HepG2 (cell line): Measurements from ENCODE around the gene SPATA13. TPM values are rescaled to one million over a fixed set of nuclear protein-coding genes. Genes with fewer than 3 reads are reported as not detected.

Source experiments
- CEBPB ChIP-seq: IDR thresholded peaks from 2 replicates; pipeline ENCODE4 v1.6.1; 2011; ENCODE audit warnings: low read depth, low read length, improper control_type of control experiment, borderline replicate concordance
- CEBPG ChIP-seq: IDR thresholded peaks from 2 replicates; pipeline ENCODE4 v1.6.1; 2016
- E2F1 ChIP-seq: sonication (generic); formaldehyde crosslinking; IDR thresholded peaks from 2 replicates; pipeline ENCODE4 v1.5.0; 2020; ENCODE audit warnings: missing genetic modification reagents
- ELF1 ChIP-seq: sonication (generic); formaldehyde crosslinking; IDR thresholded peaks from 2 replicates; pipeline ENCODE4 v1.4.0; 2020; ENCODE audit warnings: missing genetic modification reagents
- HBP1 ChIP-seq: IDR thresholded peaks from 2 replicates; pipeline ENCODE4 v1.6.1; 2016; ENCODE audit warnings: low read depth, control low read depth
- HDAC1 ChIP-seq: sonication (generic); formaldehyde crosslinking; IDR thresholded peaks from 2 replicates; pipeline ENCODE4 v1.5.1; 2020; ENCODE audit warnings: mild to moderate bottlenecking, missing genetic modification reagents
- HOXA3 ChIP-seq: sonication (generic); formaldehyde crosslinking; IDR thresholded peaks from 2 replicates; pipeline ENCODE4 v1.5.0; 2020; ENCODE audit warnings: missing genetic modification reagents
- LCORL ChIP-seq, 2 experiments: fragments of 450-650 bp in 1 of 2; sonication (generic) in 1 of 2; formaldehyde crosslinking in 1 of 2; IDR thresholded peaks; 2 replicates each; pipeline versions ENCODE4 v1.5.0 to v1.6.1; 2017 to 2020; ENCODE audit warnings: antibody characterized with exemption in 1 of 2, missing genetic modification reagents in 1 of 2
- MAX ChIP-seq: IDR thresholded peaks from 2 replicates; pipeline ENCODE4 v1.6.1; 2012; ENCODE audit warnings: inconsistent platforms
- MED13 ChIP-seq: sonication (generic); formaldehyde crosslinking; IDR thresholded peaks from 2 replicates; pipeline ENCODE4 v1.5.0; 2020; ENCODE audit warnings: missing genetic modification reagents
- PATZ1 ChIP-seq: sonication (generic); formaldehyde crosslinking; IDR thresholded peaks from 2 replicates; pipeline ENCODE4 v1.4.0; 2020; ENCODE audit warnings: missing genetic modification reagents
- POLR2AphosphoS2 ChIP-seq: IDR thresholded peaks from 2 replicates; pipeline ENCODE4 v1.6.1; 2011; ENCODE audit warnings: low read depth, low read length, improper control_type of control experiment
- RARA ChIP-seq: IDR thresholded peaks from 2 replicates; pipeline ENCODE4 v1.6.1; 2016; ENCODE audit warnings: missing genetic modification reagents, missing compliant biosample characterization
- TAF1 ChIP-seq: sonication (generic); formaldehyde crosslinking; IDR thresholded peaks from 2 replicates; pipeline ENCODE4 v1.4.0; 2020; ENCODE audit warnings: missing genetic modification reagents
- TCF7 ChIP-seq: sonication (generic); IDR thresholded peaks from 2 replicates; pipeline ENCODE4 v1.6.1; 2016; ENCODE audit warnings: antibody characterized with exemption, low read depth
- TFE3 ChIP-seq: IDR thresholded peaks from 2 replicates; pipeline ENCODE4 v1.6.1; 2016
- TP53 ChIP-seq: sonication (generic); formaldehyde crosslinking; conservative IDR thresholded peaks from 2 replicates; pipeline ENCODE4 v1.4.0; 2020; ENCODE audit warnings: missing genetic modification reagents
- ZNF234 ChIP-seq: sonication (generic); formaldehyde crosslinking; conservative IDR thresholded peaks from 2 replicates; pipeline ENCODE4 v1.5.1; 2020; ENCODE audit warnings: mild to moderate bottlenecking, missing genetic modification reagents
- polyA plus RNA-seq, 8 experiments: library from polyadenylated mRNA; depleted of rRNA in 3 of 8; stranded (reverse) in 7 of 8; unstranded in 1 of 8; fragments of >200 nt; fragmentation: Illumina TruSeq in 4 of 8; extraction: Trizol in 4 of 8; gene quantifications; 2 replicates each; pipeline versions ENCODE4 v1.2.1 to v1.2.3, GENCODE V29; 2011 to 2016; ENCODE audit warnings: low read depth in 4 of 8, missing spikeins in 1 of 8, mixed read lengths in 1 of 8; ENCODE audit not compliant: insufficient read depth in 1 of 8
- total RNA-seq, 5 experiments: library from RNA; depleted of rRNA; stranded (reverse); fragments of >200 nt; fragmentation: Illumina TruSeq; extraction: Trizol; gene quantifications; 2 replicates each; pipeline ENCODE4 v1.2.3, GENCODE V29; 2016; ENCODE audit warnings: low read depth in 1 of 5
- TF ChIP-seq, protein P1 (sequence below): IDR thresholded peaks from 2 replicates; pipeline ENCODE4 v1.6.1; 2018; ENCODE audit warnings: missing genetic modification reagents, mild to moderate bottlenecking, missing compliant biosample characterization
- TF ChIP-seq, protein P2 (sequence below): sonication (generic); formaldehyde crosslinking; conservative IDR thresholded peaks from 2 replicates; pipeline ENCODE4 v1.4.0; 2020; ENCODE audit warnings: missing genetic modification reagents

SPATA13 gene
- total and polyA plus RNA-seq, 2 of the 13 experiments (the other 11 are each of a cell fraction or from before 2014, with no cell fraction given): 11.3 to 14.2 TPM

DNA sequence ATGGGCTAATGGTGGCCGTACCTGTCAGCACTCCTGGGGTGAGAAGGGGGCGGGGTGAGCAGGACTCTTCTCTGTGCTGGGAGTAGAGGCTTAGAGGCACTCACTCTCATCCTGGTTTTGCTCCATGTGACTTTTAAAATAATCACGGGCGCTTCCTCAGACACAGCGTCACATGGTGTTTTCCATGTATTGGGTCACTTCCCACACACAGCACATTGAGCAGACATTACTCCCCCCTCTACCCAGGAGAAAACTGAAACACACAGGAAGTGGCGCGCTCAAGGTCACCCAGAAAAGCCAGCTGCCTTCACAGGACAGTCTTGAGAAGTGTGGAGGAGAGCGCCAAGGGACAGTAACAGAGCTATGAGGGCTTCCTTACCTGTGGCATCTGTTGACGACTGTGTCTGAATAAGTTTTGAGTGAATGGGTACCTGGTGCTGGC is 23.2 kb downstream of the SPATA13 start (continued):
- TF ChIP-seq, protein P1, sequence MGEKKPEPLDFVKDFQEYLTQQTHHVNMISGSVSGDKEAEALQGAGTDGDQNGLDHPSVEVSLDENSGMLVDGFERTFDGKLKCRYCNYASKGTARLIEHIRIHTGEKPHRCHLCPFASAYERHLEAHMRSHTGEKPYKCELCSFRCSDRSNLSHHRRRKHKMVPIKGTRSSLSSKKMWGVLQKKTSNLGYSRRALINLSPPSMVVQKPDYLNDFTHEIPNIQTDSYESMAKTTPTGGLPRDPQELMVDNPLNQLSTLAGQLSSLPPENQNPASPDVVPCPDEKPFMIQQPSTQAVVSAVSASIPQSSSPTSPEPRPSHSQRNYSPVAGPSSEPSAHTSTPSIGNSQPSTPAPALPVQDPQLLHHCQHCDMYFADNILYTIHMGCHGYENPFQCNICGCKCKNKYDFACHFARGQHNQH (CRISPR knock-in tag): peak; percentile 74; the same call in 1 of the 2 replicates
- TF ChIP-seq TCF7 (0 out of 2 replicates have a peak, but pooled peaks have one; percentile 29), POLR2AphosphoS2 (no peak), CEBPG (CRISPR knock-in tag) (peak; percentile 58), ELF1 (CRISPR knock-in tag) (peak; percentile 67), HBP1 (CRISPR knock-in tag) (0 out of 2 replicates have a peak, but pooled peaks have one; percentile 18), PATZ1 (CRISPR knock-in tag) (peak; percentile 57), HDAC1 (peak; percentile 29; the same call in 1 of the 2 replicates), ZNF234 (CRISPR knock-in tag) (no peak), HOXA3 (CRISPR knock-in tag) (peak; percentile 67), MED13 (CRISPR knock-in tag) (no peak), TP53 (CRISPR knock-in tag) (no peak), TAF1 (CRISPR knock-in tag) (peak; percentile 63), LCORL (IDR thresholded peaks at IDR 0.05) (no peak), LCORL (CRISPR knock-in tag; IDR thresholded peaks at IDR 0.05) (peak; percentile 46), MAX (peak; percentile 50; the same call in 1 of the 2 replicates), TFE3 (CRISPR knock-in tag) (peak; percentile 95), RARA (peak; percentile 52), E2F1 (no peak), CEBPB (peak; percentile 24; the same call in 1 of the 2 replicates)
- TF ChIP-seq, protein P2, sequence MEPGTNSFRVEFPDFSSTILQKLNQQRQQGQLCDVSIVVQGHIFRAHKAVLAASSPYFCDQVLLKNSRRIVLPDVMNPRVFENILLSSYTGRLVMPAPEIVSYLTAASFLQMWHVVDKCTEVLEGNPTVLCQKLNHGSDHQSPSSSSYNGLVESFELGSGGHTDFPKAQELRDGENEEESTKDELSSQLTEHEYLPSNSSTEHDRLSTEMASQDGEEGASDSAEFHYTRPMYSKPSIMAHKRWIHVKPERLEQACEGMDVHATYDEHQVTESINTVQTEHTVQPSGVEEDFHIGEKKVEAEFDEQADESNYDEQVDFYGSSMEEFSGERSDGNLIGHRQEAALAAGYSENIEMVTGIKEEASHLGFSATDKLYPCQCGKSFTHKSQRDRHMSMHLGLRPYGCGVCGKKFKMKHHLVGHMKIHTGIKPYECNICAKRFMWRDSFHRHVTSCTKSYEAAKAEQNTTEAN: peak; percentile 51; the same call in 1 of the 2 replicates
